HepG2 (cell line): ENCODE results near the gene ALDH7A1. TPM values are rescaled to one million over a fixed set of nuclear protein-coding genes. Genes with fewer than 3 reads are reported as not detected.
"Not testable (repeated sequence)": the region's sequence is repeated elsewhere in the genome, so short reads cannot be mapped to it uniquely, and the experiment has no call there.

Source experiments
- ATAC-seq: fragments of 200-7000 bp; cut with Tn5 transposase; 3 replicates; pipeline ENCODE4 v1.9.1; 2020; ENCODE audit warnings: mild to moderate bottlenecking, moderate library complexity
- BruUV-seq: library from RNA; stranded (reverse); fragments of 400-500 nt; replicated peaks from 2 replicates; lab custom pipeline; 2021; lab: Mats Ljungman, UMichigan
- CTCF ChIA-PET: fragments of 300-600 bp; formaldehyde crosslinking; extraction: SDS; loops from one replicate; lab custom pipeline; 2021; ENCODE audit warnings: low total read pairs, inconsistent platforms, low intra/inter-chr PET ratio; lab: Yijun Ruan, JAX
- POLR2A ChIA-PET: fragments of 350-600 bp; sonication (Branson Sonifier 250); formaldehyde crosslinking; loops from one replicate; lab custom pipeline; 2020; ENCODE audit warnings: antibody characterized with exemption, inconsistent platforms; lab: Yijun Ruan, JAX
- DNase-seq: peaks from one replicate; pipeline ENCODE4 v3.0.0-alpha.2; 2015; ENCODE audit warnings: low spot score
- FAIRE-seq: peaks from 3 replicates; lab custom pipeline; 2011; peaks lifted over from hg19 to GRCh38; lab: Jason Lieb, UNC
- H2AFZ ChIP-seq: one replicate; pipeline ENCODE4 v1.6.1; 2011; ENCODE audit warnings: low read length, inconsistent platforms
- H3K27ac ChIP-seq: fragments of 300-600 bp; 3 replicates; pipeline ENCODE4 v1.8.0; 2011; ENCODE audit warnings: mixed run types, mild to moderate bottlenecking, mixed read lengths, low read length, inconsistent platforms; ENCODE audit not compliant: insufficient read depth; ENCODE audit errors: extremely low read length
- H3K27me3 ChIP-seq, 2 experiments: fragments of 200-600 bp in 1 of 2; 2 replicates in 1 of 2; 3 replicates in 1 of 2; pipeline versions ENCODE4 v1.6.0 to v1.8.0; 2011; ENCODE audit warnings: low read length in 2 of 2, mild to moderate bottlenecking in 2 of 2, moderate library complexity in 2 of 2, inconsistent platforms in 1 of 2; ENCODE audit not compliant: insufficient read depth in 2 of 2, control insufficient read depth in 1 of 2
- H3K36me3 ChIP-seq, 2 experiments: fragments of 200-600 bp in 1 of 2; replicated peaks in 1 of 2; 2 replicates in 1 of 2; 3 replicates in 1 of 2; pipeline versions ENCODE4 v1.5.1 to v1.8.0; 2011; ENCODE audit warnings: low read length in 2 of 2, inconsistent platforms in 1 of 2; ENCODE audit not compliant: insufficient read depth in 2 of 2, control insufficient read depth in 1 of 2
- H3K4me1 ChIP-seq: 2 replicates; pipeline ENCODE4 v1.5.1; 2012; ENCODE audit warnings: low read length, inconsistent platforms; ENCODE audit not compliant: insufficient read depth
- H3K4me2 ChIP-seq: 2 replicates; pipeline ENCODE4 v1.6.0; 2011; ENCODE audit warnings: low read depth, low read length, inconsistent platforms
- H3K4me3 ChIP-seq, 3 experiments: fragments of 200-600 bp in 1 of 3; sonication (generic), shearing (Covaris generic) in 1 of 3; replicated peaks in 1 of 3; 2 replicates each; pipeline ENCODE4 v1.5.1; 2011 to 2016; ENCODE audit warnings: low read length in 3 of 3, inconsistent platforms in 2 of 3, low read depth in 2 of 3, mild to moderate bottlenecking in 2 of 3, control low read depth in 1 of 3, mixed read lengths in 1 of 3; ENCODE audit not compliant: insufficient read depth in 1 of 3
- H3K79me2 ChIP-seq: one replicate; pipeline ENCODE4 v1.6.1; 2011; ENCODE audit warnings: low read length, inconsistent platforms; ENCODE audit not compliant: insufficient read depth
- H3K9ac ChIP-seq: 2 replicates; pipeline ENCODE4 v1.6.0; 2011; ENCODE audit warnings: mild to moderate bottlenecking, low read depth, low read length, inconsistent platforms; ENCODE audit not compliant: insufficient read depth
- H3K9me3 ChIP-seq: 2 replicates; pipeline ENCODE4 v1.5.1; 2012; ENCODE audit warnings: mild to moderate bottlenecking, low read length
- H4K20me1 ChIP-seq: 2 replicates; pipeline ENCODE4 v1.6.0; 2011; ENCODE audit warnings: inconsistent platforms, mild to moderate bottlenecking, low read length, moderate library complexity; ENCODE audit not compliant: insufficient read depth
- ARID5B ChIP-seq: IDR thresholded peaks from 2 replicates; pipeline ENCODE4 v1.4.0; 2020; ENCODE audit warnings: mild to moderate bottlenecking, missing genetic modification reagents
- RXRB ChIP-seq: IDR thresholded peaks from 2 replicates; pipeline ENCODE4 v1.6.1; 2016; ENCODE audit warnings: borderline replicate concordance, missing genetic modification reagents, missing compliant biosample characterization
- ZIK1 ChIP-seq: sonication (generic); formaldehyde crosslinking; IDR thresholded peaks from 2 replicates; pipeline ENCODE4 v1.5.0; 2020; ENCODE audit warnings: mild to moderate bottlenecking, low read depth, missing genetic modification reagents, borderline replicate concordance
- ZMAT5 ChIP-seq: sonication (generic); formaldehyde crosslinking; IDR thresholded peaks from 2 replicates; pipeline ENCODE4 v1.5.0; 2020; ENCODE audit warnings: mild to moderate bottlenecking, low read depth, missing genetic modification reagents, borderline replicate concordance
- WGBS: methylation state at CpG from one replicate; pipeline ENCODE4 v1.1.6; 2017; ENCODE audit warnings: low lambda C conversion rate; 5-methylcytosine and 5-hydroxymethylcytosine counted together
- in situ Hi-C: cut with HindIII; loops from 2 replicates; pipeline ENCODE4 v1.10.0; 2017; ENCODE audit warnings: low pct_unique_long_range_greater_than_20kb; ENCODE audit not compliant: extremely low pct_ligation_motif_present
- intact Hi-C: fragments of 100-400 bp; cut with micrococcal nuclease; formaldehyde crosslinking; loops from one replicate; pipeline ENCODE4 v1.10.0; 2022; ENCODE audit not compliant: unreplicated experiment
- polyA plus RNA-seq, 8 experiments: library from polyadenylated mRNA; depleted of rRNA in 3 of 8; stranded (reverse) in 7 of 8; unstranded in 1 of 8; fragments of >200 nt; fragmentation: Illumina TruSeq in 4 of 8; extraction: Trizol in 4 of 8; gene quantifications; 2 replicates each; pipeline versions ENCODE4 v1.2.1 to v1.2.3, GENCODE V29; 2011 to 2016; ENCODE audit warnings: low read depth in 4 of 8, missing spikeins in 1 of 8, mixed read lengths in 1 of 8; ENCODE audit not compliant: insufficient read depth in 1 of 8
- total RNA-seq, 5 experiments: library from RNA; depleted of rRNA; stranded (reverse); fragments of >200 nt; fragmentation: Illumina TruSeq; extraction: Trizol; gene quantifications; 2 replicates each; pipeline ENCODE4 v1.2.3, GENCODE V29; 2016; ENCODE audit warnings: low read depth in 1 of 5

ALDH7A1 gene
- total and polyA plus RNA-seq, 2 of the 13 experiments (the other 11 are each of a cell fraction or from before 2014, with no cell fraction given): 69.0 to 100 TPM

- no peak for TF ChIP-seq ZIK1 (CRISPR knock-in tag)
- TF ChIP-seq ZMAT5 (CRISPR knock-in tag): no peak
- TF ChIP-seq RXRB (CRISPR knock-in tag): no peak
- no peak for TF ChIP-seq ARID5B (CRISPR knock-in tag)
- TF ChIP-seq, all 625 proteins: peak for 0
Measured at GRCh38 chr5:126519637-126520592, 75.1 kb downstream of the ALDH7A1 start (continued).

- H3K4me1 ChIP-seq, H3K79me2 ChIP-seq, DNase-seq, H3K27ac ChIP-seq, BruUV-seq, ATAC-seq, H3K9ac ChIP-seq, H4K20me1 ChIP-seq, intact Hi-C loops, H2AFZ ChIP-seq, H3K9me3 ChIP-seq, in situ Hi-C loops, CTCF ChIA-PET, FAIRE-seq, H3K36me3 ChIP-seq, H3K4me2 ChIP-seq, H3K27me3 ChIP-seq, H3K4me3 ChIP-seq: not testable (repeated sequence)
- 78% methylated on average over 4 of the region's 4 CpGs for WGBS
- POLR2A ChIA-PET: interaction anchor here (0.9 kb wide), 1 partner anchor 148 kb away, joined by 3 read pairs; no protein-coding TSS in a partner anchor
Measured at GRCh38 chr5:126519223-126519622, 75.8 kb downstream of the ALDH7A1 start.
